ENCODE measurements around the gene BANF1.

- TF ChIP-seq ZNF280D (tag by site-specific recombination; IDR thresholded peaks at IDR 0.05) = no peak
- TF ChIP-seq ZNF843 (tag by site-specific recombination; IDR thresholded peaks at IDR 0.05) = no peak
- no peak for TF ChIP-seq ZSCAN16 (tag by site-specific recombination; IDR thresholded peaks at IDR 0.05)
- TF ChIP-seq YY2 (tag by site-specific recombination; IDR thresholded peaks at IDR 0.05) = no peak
- TF ChIP-seq CTCF (tag by site-specific recombination; IDR thresholded peaks at IDR 0.05) = no peak
- TF ChIP-seq BCL6B (tag by site-specific recombination; IDR thresholded peaks at IDR 0.05) = no peak
- TF ChIP-seq ZNF211 (tag by site-specific recombination; IDR thresholded peaks at IDR 0.05; ENCODE audit: low read depth) = no peak
- no peak for TF ChIP-seq ZNF239 (tag by site-specific recombination; IDR thresholded peaks at IDR 0.05)
- no peak for TF ChIP-seq ZNF629 (tag by site-specific recombination; IDR thresholded peaks at IDR 0.05)
- TF ChIP-seq FEZF1 (tag by site-specific recombination; IDR thresholded peaks at IDR 0.05) = no peak
- no peak for TF ChIP-seq ZNF184 (tag by site-specific recombination; IDR thresholded peaks at IDR 0.05)
- no peak for TF ChIP-seq TSHZ1 (tag by site-specific recombination; IDR thresholded peaks at IDR 0.05; ENCODE audit: borderline replicate concordance)
These were observed 49.1 kb downstream of the BANF1 start for GRCh38 chr11:66051371-66051765.

Measured in HEK293 (cell line).